Heart left ventricle (tissue), 16 donors: ENCODE data around the gene TAAR6. TPM values are rescaled to one million over a fixed set of nuclear protein-coding genes. Genes with fewer than 3 reads are reported as not detected.

Experiments
- ATAC-seq, 4 donors: fragments of 200-7000 bp; cut with Tn5 transposase; one replicate each; pipeline ENCODE4 v1.9.1; 2020 to 2022; ENCODE audit warnings: moderate library complexity in 4 of 4, mild to moderate bottlenecking in 3 of 4, moderate number of reproducible peaks in 1 of 4
- DNase-seq, 5 donors: peaks; one replicate each; pipeline ENCODE4 v3.0.0-alpha.2; 2020
- H3K27ac ChIP-seq, 12 donors: fragments of 200-600 bp; sonication (generic) in 4 of 12; one replicate each; pipeline versions ENCODE4 v1.5.0 to v1.8.0; 2016 to 2022; ENCODE audit warnings: mild to moderate bottlenecking in 2 of 12
- H3K27me3 ChIP-seq, 9 donors: fragments of 200-600 bp; sonication (generic) in 2 of 9; one replicate each; pipeline versions ENCODE4 v1.5.1 to v1.8.0; 2016 to 2022; ENCODE audit warnings: mild to moderate bottlenecking in 3 of 9
- H3K36me3 ChIP-seq, 9 donors: fragments of 200-600 bp; sonication (generic) in 2 of 9; one replicate each; pipeline versions ENCODE4 v1.5.0 to v1.8.0; 2018 to 2022; ENCODE audit warnings: mild to moderate bottlenecking in 2 of 9
- H3K4me1 ChIP-seq, 12 donors: fragments of 200-600 bp; sonication (generic) in 4 of 12; one replicate each; pipeline versions ENCODE4 v1.5.0 to v1.8.0; 2016 to 2022; ENCODE audit warnings: mild to moderate bottlenecking in 3 of 12
- H3K4me3 ChIP-seq, 12 donors: fragments of 200-600 bp; sonication (generic) in 4 of 12; one replicate each; pipeline versions ENCODE4 v1.5.0 to v1.8.0; 2017 to 2022; ENCODE audit warnings: mild to moderate bottlenecking in 9 of 12, moderate library complexity in 4 of 12
- H3K9me3 ChIP-seq, 12 donors: fragments of 200-600 bp; sonication (generic) in 4 of 12; one replicate each; pipeline versions ENCODE4 v1.5.0 to v1.8.0; 2016 to 2022; ENCODE audit warnings: mild to moderate bottlenecking in 1 of 12
- CTCF ChIP-seq, 12 donors: fragments of 200-600 bp; sonication (generic) in 4 of 12; IDR thresholded peaks; one replicate each; pipeline versions ENCODE4 v1.5.0 to v1.8.0; 2018 to 2022; ENCODE audit warnings: antibody characterized with exemption in 12 of 12, mild to moderate bottlenecking in 5 of 12
- POLR2A ChIP-seq, 2 donors: fragments of 450-650 bp; IDR thresholded peaks; one replicate each; pipeline ENCODE4 v1.6.1; 2017; ENCODE audit warnings: antibody characterized with exemption in 2 of 2, mild to moderate bottlenecking in 2 of 2, moderate library complexity in 2 of 2
- WGBS, 4 donors: extraction: QIAGEN DNeasy Blood & Tissue Kit in 2 of 4; methylation state at CpG; one replicate each; pipeline versions ENCODE4 v1.1.5 to v1.1.7; 2013 to 2018; 5-methylcytosine and 5-hydroxymethylcytosine counted together
- intact Hi-C, 10 donors: fragments of 100-400 bp; cut with DNase I; formaldehyde crosslinking; loops; one replicate each; pipeline versions ENCODE4 v1.11.1 to v1.14.2; 2022
- polyA plus RNA-seq, 2 donors: library from polyadenylated mRNA; stranded (reverse); fragments of 200-250 nt; gene quantifications; one replicate each; pipeline ENCODE4 v1.2.3, GENCODE V29; 2013
- total RNA-seq, 9 donors: library from RNA; depleted of rRNA in 2 of 9; stranded (reverse); fragments of >200 nt in 2 of 9; fragmentation: NEBNext Ultra II Directional in 3 of 9; extraction: Animal tissue kit (Norgen Biotek cat#: 25700) in 3 of 9; gene quantifications; one replicate each; pipeline versions ENCODE4 v1.1.0 to v1.2.4, GENCODE V29; 2016 to 2023
- donor health status: ischemic (EF 13 %, LVEDD 7.1; RV severe dilation, severe dysfunction).
- donor health status: healthy with polysubstance abuse.
- donor health status: DM: no; HTN: yes; CAD: no.
- donor health status: DM: no; HTN: no; CAD: no.
- donor health status: ischemic (EF 25% LVEDD 6.9; RV normal size, moderate dysfunction).
- donor health status: ischemic (EF 25% LVEDD 5.7; RV mildly dilated, moderate dysfunction).
- donor health status: healthy.
- donor health status: DM: yes; HTN: yes; CAD: no.
- donor health status: ischemic (EF 35%, LVEDD 5.7; RV mildly dilated, moderate dysfunction).
- donor health status: nonischemic (EF 11% LVEDD 7.7; RV severe dilation, severe dysfunction).
- donor health status: DM: yes; HTN: yes; CAD: no.
- donor health status: PGD.
- donor health status: ischemic (EF 29% LVEDD 5.4; RV normal size, mild dysfunction).
- donor health status: nonischemic (EF 23%, LVEDD 6.1; RV moderate dilation, normal function).

TAAR6 gene
- total and polyA plus RNA-seq, 11 donors = not detected

GRCh38 chr6:132568611-132569010 is 1.5 kb upstream of the TAAR6 start:
- Histone ChIP-seq H3K4me3 (no peak overlapping the region), H3K9me3 (no peaks in the 10 kb centered on the region), H3K36me3 (no peaks in the 10 kb centered on the region), H3K4me1 (no peaks in the 10 kb centered on the region), H3K27me3 (peaks cover 0 to 32% (median 9%) of the 10 kb centered on the region in 9 donors), H3K27ac (no peak overlapping the region)
- intact Hi-C loops = loop anchor here in 1 of 10 donors (10.0 kb wide), 1 partner anchor 586 kb away; no protein-coding TSS in a partner anchor
- ATAC-seq = no peak
- DNase-seq = no peak
- TF ChIP-seq CTCF (IDR thresholded peaks at IDR 0.05) = no peak
- no peak for TF ChIP-seq POLR2A (IDR thresholded peaks at IDR 0.05)
- 46 to 54% (median 48%) methylated on average over 6 of the region's 6 CpGs for WGBS, 4 donors

- H3K4me1 ChIP-seq = no peaks in the 10 kb centered on the region
- 49 to 61% (median 56%) methylated on average over 4 of the region's 4 CpGs for WGBS, 4 donors
Observed at GRCh38 chr6:132569170-132569569, 952 bp upstream of the TAAR6 start.

DNA sequence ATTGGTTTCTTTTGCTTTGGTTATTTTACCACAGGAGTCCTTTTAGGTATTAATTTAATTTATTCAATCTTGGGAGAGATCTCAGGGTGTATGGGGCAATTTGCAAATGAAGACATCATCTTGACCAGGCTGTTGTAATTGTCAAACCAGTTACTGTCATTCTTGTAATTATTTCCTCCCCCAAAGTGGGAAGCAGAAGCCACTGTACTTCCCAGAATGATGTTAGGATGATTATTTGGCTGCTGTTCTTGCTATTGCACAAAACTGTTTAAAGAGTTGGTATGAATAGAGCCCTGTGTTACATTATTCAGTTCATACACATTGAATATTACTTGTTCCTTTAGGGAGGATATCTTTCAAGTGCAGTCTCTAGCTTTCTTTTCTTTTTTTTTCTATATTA is 1.7 kb downstream of the TAAR6 start:
- no peak for DNase-seq
- Histone ChIP-seq H3K36me3 (no peaks in the 10 kb centered on the region), H3K4me3 (no peak overlapping the region), H3K27me3 (peaks cover 0 to 24% (median 5%) of the 10 kb centered on the region in 9 donors), H3K4me1 (no peaks in the 10 kb centered on the region), H3K9me3 (no peaks in the 10 kb centered on the region), H3K27ac (no peak overlapping the region)
- TF ChIP-seq CTCF (IDR thresholded peaks at IDR 0.05) (no peak), POLR2A (IDR thresholded peaks at IDR 0.05) (no peak)
- intact Hi-C loops = no loop called here
- no peak for ATAC-seq

More at GRCh38 chr6:132569170-132569569, 952 bp upstream of the TAAR6 start:
- TF ChIP-seq POLR2A (IDR thresholded peaks at IDR 0.05) = no peak
- no peak for TF ChIP-seq CTCF (IDR thresholded peaks at IDR 0.05)
- ATAC-seq = no peak
- Histone ChIP-seq H3K27me3 (peaks cover 0 to 31% (median 9%) of the 10 kb centered on the region in 9 donors), H3K9me3 (no peaks in the 10 kb centered on the region), H3K27ac (no peak overlapping the region), H3K36me3 (no peaks in the 10 kb centered on the region), H3K4me3 (no peak overlapping the region)
- no peak for DNase-seq
- intact Hi-C loops = loop anchor here in 1 of 10 donors (10.0 kb wide), 1 partner anchor 586 kb away; no protein-coding TSS in a partner anchor

GRCh38 chr6:132584698-132585097 is 14.6 kb downstream of the TAAR6 start:
- no peak overlapping the region for H3K4me3 ChIP-seq
- peaks cover 0 to 6% (median 0%) of the 10 kb centered on the region in 12 donors for H3K9me3 ChIP-seq
- H3K36me3 ChIP-seq = no peaks in the 10 kb centered on the region
- intact Hi-C loops = no loop called here
- H3K4me1 ChIP-seq = no peaks in the 10 kb centered on the region
- 70 to 87% (median 80%) methylated on average over 1 of the region's 1 CpG for WGBS, 4 donors
- no peak overlapping the region for H3K27ac ChIP-seq
- no peak for TF ChIP-seq POLR2A (IDR thresholded peaks at IDR 0.05)
- no peak for TF ChIP-seq CTCF (IDR thresholded peaks at IDR 0.05)
- no peak for DNase-seq
- ATAC-seq = no peak
- H3K27me3 ChIP-seq = peaks cover 0 to 4% (median 0%) of the 10 kb centered on the region in 9 donors
